ENCODE results near the gene CCDC146. TPM values are rescaled to one million over a fixed set of nuclear protein-coding genes. Genes with fewer than 3 reads are reported as not detected.

The CCDC146 gene
- total and polyA plus RNA-seq, 3 experiments from 2014 or later = 1.2 to 5.6 (median 1.5) TPM

DNA sequence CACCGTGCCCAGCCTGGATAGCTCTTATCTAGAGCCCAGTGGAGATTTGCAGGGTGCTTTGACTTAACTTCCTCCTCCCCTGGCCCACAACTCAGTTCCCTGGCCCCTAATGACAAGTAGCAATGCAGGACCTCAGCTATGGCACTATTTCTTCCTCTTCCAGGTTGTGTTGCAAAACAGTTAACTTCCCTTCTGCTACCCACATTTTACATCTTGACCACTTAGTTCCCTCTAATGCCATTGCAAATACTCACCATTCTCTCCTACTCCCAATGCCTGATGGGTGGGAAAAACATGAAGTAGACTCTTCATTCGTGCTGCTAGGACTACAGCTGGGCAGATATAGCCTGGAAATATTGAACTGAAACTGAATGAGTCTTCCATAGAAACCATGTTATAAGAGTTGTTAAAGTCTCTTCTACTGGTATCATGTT, 116.3 kb downstream of the CCDC146 start:
- H3K4me3 Mint-ChIP-seq = no peak overlapping the region
- peaks cover 12% of the 10 kb centered on the region for H3K4me1 ChIP-seq (ENCODE audit: insufficient read depth, low read length)
- no peak overlapping the region for H3K4me3 ChIP-seq (ENCODE audit: low read length)
- H3K36me3 ChIP-seq (ENCODE audit: insufficient read depth, low read length) = peaks cover 12% of the 10 kb centered on the region
- no peaks in the 10 kb centered on the region for H3K9me3 ChIP-seq (ENCODE audit: low read length)
- no peaks in the 10 kb centered on the region for H3K9me3 Mint-ChIP-seq
- ChIA-PET CTCF (interaction anchor here (1.0 to 2.5 kb wide), 2 partner anchors 8 to 38 kb away, joined by 3 to 10 read pairs; no protein-coding TSS in a partner anchor), POLR2A (no interaction called here)
- H3K27me3 Mint-ChIP-seq = no peaks in the 10 kb centered on the region
- no peak overlapping the region for H3K27ac ChIP-seq (ENCODE audit: low read depth, low read length)
- no peak for DNase-seq
- no peak overlapping the region for H3K27ac Mint-ChIP-seq
- H3K36me3 Mint-ChIP-seq = peaks cover 9 to 20% (median 18%) of the 10 kb centered on the region in 3 donors
- peaks cover 13 to 18% (median 16%) of the 10 kb centered on the region in 3 donors for H3K4me1 Mint-ChIP-seq
- H3K27me3 ChIP-seq (ENCODE audit: insufficient read depth, low read length, poor library complexity, severe bottlenecking) = no peaks in the 10 kb centered on the region

- no peaks in the 10 kb centered on the region for H3K27me3 ChIP-seq (ENCODE audit: insufficient read depth, low read length, poor library complexity, severe bottlenecking)
- Mint-ChIP-seq H3K4me1 (peaks cover 12 to 18% (median 16%) of the 10 kb centered on the region in 3 donors), H3K36me3 (peaks cover 9 to 23% (median 18%) of the 10 kb centered on the region in 3 donors), H3K9me3 (no peaks in the 10 kb centered on the region), H3K4me3 (peak overlapping the region in 1 of 7 donors; percentile 9), H3K27me3 (no peaks in the 10 kb centered on the region), H3K27ac (peak overlapping the region in 2 of 8 donors; percentile 15 to 51)
- ChIA-PET POLR2A (no interaction called here), CTCF (interaction anchor here (1.1 to 2.5 kb wide), 2 partner anchors 7 to 14 kb away, joined by 3 to 10 read pairs; no protein-coding TSS in a partner anchor)
- H3K27ac ChIP-seq (ENCODE audit: low read depth, low read length) = no peak overlapping the region
- H3K4me1 ChIP-seq (ENCODE audit: insufficient read depth, low read length) = peaks cover 12% of the 10 kb centered on the region
- no peak for DNase-seq
- H3K36me3 ChIP-seq (ENCODE audit: insufficient read depth, low read length) = peaks cover 12% of the 10 kb centered on the region
- no peak overlapping the region for H3K4me3 ChIP-seq (ENCODE audit: low read length)
- H3K9me3 ChIP-seq (ENCODE audit: low read length) = no peaks in the 10 kb centered on the region
Observed at GRCh38 chr7:77239471-77239870, 117.1 kb downstream of the CCDC146 start.

- Mint-ChIP-seq H3K27me3 (no peaks in the 10 kb centered on the region), H3K4me3 (no peak overlapping the region), H3K36me3 (peaks cover 9 to 20% (median 15%) of the 10 kb centered on the region in 3 donors), H3K9me3 (no peaks in the 10 kb centered on the region), H3K4me1 (peaks cover 12 to 18% (median 16%) of the 10 kb centered on the region in 3 donors), H3K27ac (no peak overlapping the region)
- Histone ChIP-seq H3K36me3 (ENCODE audit: insufficient read depth, low read length) (peaks cover 12% of the 10 kb centered on the region), H3K4me1 (ENCODE audit: insufficient read depth, low read length) (peaks cover 12% of the 10 kb centered on the region), H3K9me3 (ENCODE audit: low read length) (no peaks in the 10 kb centered on the region), H3K27me3 (ENCODE audit: insufficient read depth, low read length, poor library complexity, severe bottlenecking) (no peaks in the 10 kb centered on the region), H3K4me3 (ENCODE audit: low read length) (no peak overlapping the region), H3K27ac (ENCODE audit: low read depth, low read length) (no peak overlapping the region)
- no peak for DNase-seq
- POLR2A ChIA-PET = no interaction called here
- CTCF ChIA-PET = no interaction called here
Observed at GRCh38 chr7:77242068-77242467, 119.7 kb downstream of the CCDC146 start.

GRCh38 chr7:77242554-77242953, 120.1 kb downstream of the CCDC146 start:
- H3K9me3 Mint-ChIP-seq = no peaks in the 10 kb centered on the region
- ChIA-PET CTCF (no interaction called here), POLR2A (no interaction called here)
- H3K27ac Mint-ChIP-seq = peak overlapping the region in 1 of 8 donors; percentile 52
- no peaks in the 10 kb centered on the region for H3K27me3 Mint-ChIP-seq
- no peaks in the 10 kb centered on the region for H3K27me3 ChIP-seq (ENCODE audit: insufficient read depth, low read length, poor library complexity, severe bottlenecking)
- H3K4me1 Mint-ChIP-seq = peaks cover 12 to 18% (median 16%) of the 10 kb centered on the region in 3 donors
- peaks cover 12% of the 10 kb centered on the region for H3K36me3 ChIP-seq (ENCODE audit: insufficient read depth, low read length)
- no peaks in the 10 kb centered on the region for H3K9me3 ChIP-seq (ENCODE audit: low read length)
- no peak for DNase-seq
- H3K36me3 Mint-ChIP-seq = peaks cover 9 to 18% (median 11%) of the 10 kb centered on the region in 3 donors
- H3K4me3 Mint-ChIP-seq = peak overlapping the region in 1 of 7 donors; percentile 33
- peaks cover 12% of the 10 kb centered on the region for H3K4me1 ChIP-seq (ENCODE audit: insufficient read depth, low read length)
- no peak overlapping the region for H3K27ac ChIP-seq (ENCODE audit: low read depth, low read length)
- no peak overlapping the region for H3K4me3 ChIP-seq (ENCODE audit: low read length)

DNA sequence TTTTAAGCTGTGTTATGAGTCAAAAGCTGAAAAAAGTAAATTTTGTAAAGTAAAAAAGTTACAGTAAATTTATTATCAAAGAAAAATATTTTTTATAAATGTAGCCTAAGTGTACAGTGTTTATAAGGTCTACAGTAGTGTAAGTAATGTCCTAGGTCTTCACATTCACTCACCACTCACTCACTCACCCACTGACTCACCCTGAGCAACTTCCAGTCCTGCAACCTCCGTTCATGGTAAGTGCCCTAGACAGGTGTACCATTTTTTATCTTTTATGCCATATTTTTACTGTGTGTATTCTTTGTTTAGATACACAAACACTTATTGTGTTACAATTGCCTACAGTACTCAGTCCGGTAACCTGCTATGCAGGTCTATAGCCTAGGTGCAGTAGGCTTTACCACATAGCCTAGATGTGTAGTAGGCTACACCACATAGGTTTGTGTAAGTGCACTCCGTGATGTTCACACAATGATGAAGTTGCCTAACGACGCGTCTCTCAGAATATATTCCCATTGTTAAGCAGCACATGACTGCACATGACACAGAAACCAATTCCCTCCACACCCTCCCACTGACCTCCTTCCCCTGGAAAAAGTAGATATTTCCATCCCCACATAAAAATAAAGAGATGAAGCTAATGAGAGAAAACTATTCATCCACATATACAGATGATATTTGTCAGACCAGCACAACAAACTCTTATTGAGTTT, 122.0 kb downstream of the CCDC146 start:
- H3K36me3 ChIP-seq (ENCODE audit: insufficient read depth, low read length) = peaks cover 12% of the 10 kb centered on the region
- H3K4me3 ChIP-seq (ENCODE audit: low read length) = no peak overlapping the region
- H3K9me3 ChIP-seq (ENCODE audit: low read length) = no peaks in the 10 kb centered on the region
- ChIA-PET CTCF (no interaction called here), POLR2A (no interaction called here)
- no peaks in the 10 kb centered on the region for H3K27me3 ChIP-seq (ENCODE audit: insufficient read depth, low read length, poor library complexity, severe bottlenecking)
- Mint-ChIP-seq H3K9me3 (no peaks in the 10 kb centered on the region), H3K4me1 (peaks cover 4 to 10% (median 7%) of the 10 kb centered on the region in 3 donors), H3K27me3 (no peaks in the 10 kb centered on the region), H3K4me3 (no peak overlapping the region), H3K36me3 (peaks cover 6 to 10% (median 9%) of the 10 kb centered on the region in 3 donors), H3K27ac (no peak overlapping the region)
- H3K27ac ChIP-seq (ENCODE audit: low read depth, low read length) = no peak overlapping the region
- peaks cover 3% of the 10 kb centered on the region for H3K4me1 ChIP-seq (ENCODE audit: insufficient read depth, low read length)
- no peak for DNase-seq

- no peaks in the 10 kb centered on the region for H3K27me3 Mint-ChIP-seq
- no peak overlapping the region for H3K4me3 ChIP-seq (ENCODE audit: low read length)
- ChIA-PET CTCF (interaction anchor here (1.1 kb wide), 1 partner anchor 86 kb away, joined by 3 read pairs; no protein-coding TSS in a partner anchor), POLR2A (no interaction called here)
- H3K4me1 Mint-ChIP-seq = peaks cover under 1 to 2% (median under 1%) of the 10 kb centered on the region in 3 donors
- H3K4me3 Mint-ChIP-seq = no peak overlapping the region
- peaks cover 6 to 10% (median 9%) of the 10 kb centered on the region in 3 donors for H3K36me3 Mint-ChIP-seq
- H3K9me3 Mint-ChIP-seq = no peaks in the 10 kb centered on the region
- no peaks in the 10 kb centered on the region for H3K27me3 ChIP-seq (ENCODE audit: insufficient read depth, low read length, poor library complexity, severe bottlenecking)
- H3K27ac ChIP-seq (ENCODE audit: low read depth, low read length) = no peak overlapping the region
- no peaks in the 10 kb centered on the region for H3K4me1 ChIP-seq (ENCODE audit: insufficient read depth, low read length)
- peaks cover 12% of the 10 kb centered on the region for H3K36me3 ChIP-seq (ENCODE audit: insufficient read depth, low read length)
- H3K27ac Mint-ChIP-seq = no peak overlapping the region
- no peaks in the 10 kb centered on the region for H3K9me3 ChIP-seq (ENCODE audit: low read length)
- DNase-seq = no peak
Observed at GRCh38 chr7:77245015-77245755, 122.8 kb downstream of the CCDC146 start.

GRCh38 chr7:77246026-77246640, 123.7 kb downstream of the CCDC146 start:
- H3K36me3 Mint-ChIP-seq = peaks cover 6 to 10% (median 9%) of the 10 kb centered on the region in 3 donors
- CTCF ChIA-PET = interaction anchor here (1.1 to 2.9 kb wide), 10 partner anchors 8 to 124 kb away, joined by 3 to 16 read pairs (median 10); partner anchors contain the start of gene CCDC146
- Histone ChIP-seq H3K9me3 (ENCODE audit: low read length) (no peaks in the 10 kb centered on the region), H3K4me3 (ENCODE audit: low read length) (no peak overlapping the region), H3K4me1 (ENCODE audit: insufficient read depth, low read length) (no peaks in the 10 kb centered on the region), H3K36me3 (ENCODE audit: insufficient read depth, low read length) (peaks cover 12% of the 10 kb centered on the region), H3K27me3 (ENCODE audit: insufficient read depth, low read length, poor library complexity, severe bottlenecking) (no peaks in the 10 kb centered on the region), H3K27ac (ENCODE audit: low read depth, low read length) (no peak overlapping the region)
- DNase-seq = no peak
- no peaks in the 10 kb centered on the region for H3K27me3 Mint-ChIP-seq
- no peak overlapping the region for H3K27ac Mint-ChIP-seq
- H3K9me3 Mint-ChIP-seq = no peaks in the 10 kb centered on the region
- no peak overlapping the region for H3K4me3 Mint-ChIP-seq
- POLR2A ChIA-PET = no interaction called here
- H3K4me1 Mint-ChIP-seq = no peaks in the 10 kb centered on the region

Measured in CD8-positive, alpha-beta memory T cell (primary cell).